ENCODE data around the gene FADS2.

Gene FADS2

DNA sequence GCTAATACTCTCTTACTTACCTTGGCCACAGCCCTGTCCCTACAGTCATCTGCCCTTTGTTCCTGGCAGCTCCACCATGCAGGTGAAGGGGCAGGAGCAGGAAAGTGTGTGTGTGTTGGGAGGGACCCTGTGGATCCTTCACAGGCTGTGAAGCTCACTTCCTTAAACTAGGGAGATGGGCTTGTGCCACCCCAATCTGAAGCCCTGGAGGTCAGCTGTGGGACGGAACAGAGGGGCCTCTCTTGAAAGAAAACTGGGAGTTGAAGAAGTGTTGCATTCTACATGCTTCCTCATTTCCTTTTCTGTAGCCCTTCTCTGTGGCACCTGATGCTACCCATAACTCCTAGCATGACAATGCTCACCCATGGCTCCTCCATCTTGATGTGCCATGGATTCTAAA, 23.0 kb upstream of the FADS2 start:
- no peaks in the 10 kb centered on the region for H3K4me1 ChIP-seq
- no peak for DNase-seq
- H3K27me3 ChIP-seq = no peaks in the 10 kb centered on the region
- no peak overlapping the region for H3K27ac ChIP-seq
- H3K36me3 ChIP-seq = peaks cover 61 to 84% (median 72%) of the 10 kb centered on the region in 3 donors
- no peak for TF ChIP-seq CTCF (IDR thresholded peaks at IDR 0.05)
- intact Hi-C loops (cut with DNase I; ENCODE audit: low total_unique reads) = no loop called here
- no peak overlapping the region for H3K4me3 ChIP-seq
- no peaks in the 10 kb centered on the region for H3K9me3 ChIP-seq

GRCh38 chr11:61806785-61807184, 21.3 kb upstream of the FADS2 start:
- intact Hi-C loops (cut with DNase I; ENCODE audit: low total_unique reads) = no loop called here
- no peak for TF ChIP-seq CTCF (IDR thresholded peaks at IDR 0.05)
- peaks cover 74 to 95% (median 84%) of the 10 kb centered on the region in 3 donors for H3K36me3 ChIP-seq

GRCh38 chr11:61810671-61811175, 17.4 kb upstream of the FADS2 start:
- Histone ChIP-seq H3K36me3 (peaks cover 53 to 71% (median 64%) of the 10 kb centered on the region in 3 donors), H3K27ac (no peak overlapping the region), H3K4me1 (no peaks in the 10 kb centered on the region), H3K27me3 (no peaks in the 10 kb centered on the region), H3K4me3 (no peak overlapping the region), H3K9me3 (no peaks in the 10 kb centered on the region)
- intact Hi-C loops (cut with DNase I; ENCODE audit: low total_unique reads) = no loop called here
- no peak for DNase-seq
- no peak for TF ChIP-seq CTCF (IDR thresholded peaks at IDR 0.05)

More at GRCh38 chr11:61806785-61807184, 21.3 kb upstream of the FADS2 start:
- H3K27ac ChIP-seq = no peak overlapping the region
- no peaks in the 10 kb centered on the region for H3K4me1 ChIP-seq
- no peak overlapping the region for H3K4me3 ChIP-seq
- no peaks in the 10 kb centered on the region for H3K9me3 ChIP-seq
- H3K27me3 ChIP-seq = no peaks in the 10 kb centered on the region
- DNase-seq = no peak

DNA sequence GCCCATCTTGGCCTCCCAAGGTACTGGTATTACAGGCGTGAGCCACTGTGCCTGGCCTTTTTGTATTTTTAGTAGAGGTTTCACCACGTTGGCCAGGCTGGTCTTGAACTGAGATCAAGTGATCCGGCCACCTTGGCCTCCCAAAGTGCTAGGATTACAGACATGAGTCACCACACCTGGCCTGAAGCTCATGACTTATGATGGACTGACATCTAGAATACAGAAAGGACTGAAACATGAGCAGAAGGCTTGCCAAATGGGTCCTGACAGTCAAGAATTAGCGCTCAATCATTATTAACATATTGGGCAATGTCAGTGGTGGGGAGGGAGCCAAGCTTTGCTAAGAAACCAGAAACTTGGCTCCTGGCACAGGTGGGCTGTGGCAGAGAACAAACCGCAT, 16.3 kb upstream of the FADS2 start:
- no peak for TF ChIP-seq CTCF (IDR thresholded peaks at IDR 0.05)
- H3K27me3 ChIP-seq = no peaks in the 10 kb centered on the region
- no peaks in the 10 kb centered on the region for H3K9me3 ChIP-seq
- intact Hi-C loops (cut with DNase I; ENCODE audit: low total_unique reads) = no loop called here
- no peaks in the 10 kb centered on the region for H3K4me1 ChIP-seq
- DNase-seq = no peak
- no peak overlapping the region for H3K4me3 ChIP-seq
- no peak overlapping the region for H3K27ac ChIP-seq
- peaks cover 43 to 63% (median 58%) of the 10 kb centered on the region in 3 donors for H3K36me3 ChIP-seq

DNA sequence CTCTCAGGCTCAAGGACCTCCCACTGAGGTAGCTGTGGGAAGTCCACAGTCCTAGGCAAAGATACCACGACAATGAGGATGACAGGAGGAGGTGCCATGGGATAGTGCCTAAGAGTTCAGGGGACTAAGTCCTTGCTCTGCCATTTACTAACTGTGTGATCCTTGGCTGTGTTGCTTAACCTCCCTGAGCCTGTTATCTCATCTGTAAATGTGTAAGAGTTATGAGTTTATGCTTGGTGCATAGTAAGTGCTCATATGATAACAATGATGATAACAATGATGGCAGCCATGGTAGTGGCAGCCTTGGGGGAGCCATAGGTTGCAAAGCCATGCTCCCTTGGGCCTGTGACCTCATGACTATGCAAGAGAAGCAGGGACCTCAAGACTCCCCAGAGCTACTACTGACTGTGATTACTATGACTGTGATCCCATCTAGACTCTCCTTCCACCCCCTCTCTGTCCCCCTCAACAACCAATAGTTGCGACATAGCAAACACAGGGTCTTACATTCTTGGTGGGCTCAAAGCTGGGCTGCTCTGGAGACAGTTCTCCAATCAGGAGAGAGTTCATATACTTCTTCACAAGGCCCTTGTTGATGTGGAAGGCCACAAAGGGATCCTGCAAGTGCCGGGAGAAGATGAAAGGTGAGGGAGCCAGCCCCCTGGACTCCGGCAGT, 15.2 kb upstream of the FADS2 start:
- intact Hi-C loops (cut with DNase I; ENCODE audit: low total_unique reads) = no loop called here

More for the DNA sequence above, 15.2 kb upstream of the FADS2 start:
- H3K36me3 ChIP-seq = peaks cover 43 to 52% (median 52%) of the 10 kb centered on the region in 3 donors
- no peaks in the 10 kb centered on the region for H3K27me3 ChIP-seq
- no peak overlapping the region for H3K27ac ChIP-seq
- peaks cover 0 to 9% (median 5%) of the 10 kb centered on the region in 4 donors for H3K4me1 ChIP-seq
- no peaks in the 10 kb centered on the region for H3K9me3 ChIP-seq
- DNase-seq = peak in 1 of 2 donors; percentile 54
- no peak for TF ChIP-seq CTCF (IDR thresholded peaks at IDR 0.05)
- no peak overlapping the region for H3K4me3 ChIP-seq

Measured in tibial artery (tissue), 4 donors.